ENCODE results near the gene ALDH6A1.

DNA sequence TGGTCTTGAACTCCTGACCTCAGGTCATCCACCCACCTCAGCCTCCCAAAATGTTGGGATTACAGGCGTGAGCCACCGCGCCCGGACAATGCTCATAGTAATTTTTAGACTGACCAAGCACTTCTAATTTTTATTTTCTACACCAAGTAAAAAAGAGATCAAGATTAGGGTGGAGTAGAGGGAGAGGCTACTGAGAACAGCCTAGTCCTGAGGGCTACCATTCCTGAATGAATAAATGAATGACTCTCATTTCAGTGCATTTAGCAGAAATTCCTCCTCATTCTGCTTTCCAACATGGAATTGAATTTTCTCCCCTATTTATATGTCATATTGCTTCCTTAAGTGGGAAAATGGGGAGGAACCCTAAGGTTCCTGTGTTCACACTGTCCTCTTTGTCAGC lies 38.7 kb downstream of the ALDH6A1 start:
- TF ChIP-seq POLR2A (IDR thresholded peaks at IDR 0.05) (no peak), POLR2AphosphoS5 (IDR thresholded peaks at IDR 0.05) (no peak), EP300 (IDR thresholded peaks at IDR 0.05) (no peak)
- TF ChIP-seq, protein P1, sequence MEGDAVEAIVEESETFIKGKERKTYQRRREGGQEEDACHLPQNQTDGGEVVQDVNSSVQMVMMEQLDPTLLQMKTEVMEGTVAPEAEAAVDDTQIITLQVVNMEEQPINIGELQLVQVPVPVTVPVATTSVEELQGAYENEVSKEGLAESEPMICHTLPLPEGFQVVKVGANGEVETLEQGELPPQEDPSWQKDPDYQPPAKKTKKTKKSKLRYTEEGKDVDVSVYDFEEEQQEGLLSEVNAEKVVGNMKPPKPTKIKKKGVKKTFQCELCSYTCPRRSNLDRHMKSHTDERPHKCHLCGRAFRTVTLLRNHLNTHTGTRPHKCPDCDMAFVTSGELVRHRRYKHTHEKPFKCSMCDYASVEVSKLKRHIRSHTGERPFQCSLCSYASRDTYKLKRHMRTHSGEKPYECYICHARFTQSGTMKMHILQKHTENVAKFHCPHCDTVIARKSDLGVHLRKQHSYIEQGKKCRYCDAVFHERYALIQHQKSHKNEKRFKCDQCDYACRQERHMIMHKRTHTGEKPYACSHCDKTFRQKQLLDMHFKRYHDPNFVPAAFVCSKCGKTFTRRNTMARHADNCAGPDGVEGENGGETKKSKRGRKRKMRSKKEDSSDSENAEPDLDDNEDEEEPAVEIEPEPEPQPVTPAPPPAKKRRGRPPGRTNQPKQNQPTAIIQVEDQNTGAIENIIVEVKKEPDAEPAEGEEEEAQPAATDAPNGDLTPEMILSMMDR (IDR thresholded peaks at IDR 0.05): no peak
